HG03342 (cell line): ENCODE results near the gene EXOSC1.
"Not testable (repeated sequence)": the region's sequence is repeated elsewhere in the genome, so short reads cannot be mapped to it uniquely, and the experiment has no call there.

Source experiments
- ATAC-seq: cut with Tn5 transposase; IDR thresholded peaks from one replicate; pipeline ENCODE4 v1.9.1; 2021; ENCODE audit warnings: mild to moderate bottlenecking, moderate library complexity; ENCODE audit not compliant: unreplicated experiment

EXOSC1 gene

GRCh38 chr10:97445722-97446639, at the start of gene EXOSC1, which contains the start of gene ZDHHC16:
Gene EXOSC1, minus strand, starts transcription at chr10:97446006. Its CDS starts 21 bp downstream, at chr10:97445985.
Gene ZDHHC16, plus strand, starts transcription at chr10:97446175. Its CDS starts 5,501 bp downstream, at chr10:97451676.
- ATAC-seq, result peak; percentile 98

DNA sequence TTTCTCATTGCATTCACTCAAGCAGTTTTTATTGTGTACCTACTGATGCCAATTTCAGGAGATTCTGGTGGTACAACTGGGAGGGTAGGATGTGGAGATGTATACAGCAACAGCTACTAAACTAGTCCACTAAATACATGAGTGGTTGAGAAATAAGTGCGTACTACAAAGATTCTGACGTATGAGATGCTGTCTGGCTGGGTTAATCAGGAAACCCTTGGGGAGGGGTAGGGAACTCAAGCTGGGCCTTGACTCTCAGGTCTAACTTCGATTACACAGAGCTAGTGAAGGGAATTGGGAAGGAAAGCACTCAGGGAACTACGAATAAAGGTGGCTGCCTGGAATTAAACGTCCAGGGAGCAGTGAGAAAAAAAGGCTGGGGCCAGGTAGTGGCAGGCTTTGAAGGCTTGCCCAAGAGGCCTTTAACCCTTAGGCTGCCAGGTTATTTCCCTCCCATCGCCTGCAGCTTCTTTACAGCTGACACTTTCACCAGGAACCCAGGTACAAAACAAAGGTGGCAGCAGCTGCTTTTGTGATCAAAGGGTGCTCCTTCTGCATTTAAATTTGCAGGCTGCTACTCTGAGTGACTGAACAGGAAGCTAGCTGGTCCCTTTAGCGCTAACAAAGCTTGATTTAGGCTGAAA, 49.2 kb upstream of the EXOSC1 start:
- no peak for ATAC-seq

GRCh38 chr10:97494151-97494550, 48.3 kb upstream of the EXOSC1 start:
- ATAC-seq, result no peak

- no peak for ATAC-seq
Observed at GRCh38 chr10:97490592-97490991, 44.8 kb upstream of the EXOSC1 start.

DNA sequence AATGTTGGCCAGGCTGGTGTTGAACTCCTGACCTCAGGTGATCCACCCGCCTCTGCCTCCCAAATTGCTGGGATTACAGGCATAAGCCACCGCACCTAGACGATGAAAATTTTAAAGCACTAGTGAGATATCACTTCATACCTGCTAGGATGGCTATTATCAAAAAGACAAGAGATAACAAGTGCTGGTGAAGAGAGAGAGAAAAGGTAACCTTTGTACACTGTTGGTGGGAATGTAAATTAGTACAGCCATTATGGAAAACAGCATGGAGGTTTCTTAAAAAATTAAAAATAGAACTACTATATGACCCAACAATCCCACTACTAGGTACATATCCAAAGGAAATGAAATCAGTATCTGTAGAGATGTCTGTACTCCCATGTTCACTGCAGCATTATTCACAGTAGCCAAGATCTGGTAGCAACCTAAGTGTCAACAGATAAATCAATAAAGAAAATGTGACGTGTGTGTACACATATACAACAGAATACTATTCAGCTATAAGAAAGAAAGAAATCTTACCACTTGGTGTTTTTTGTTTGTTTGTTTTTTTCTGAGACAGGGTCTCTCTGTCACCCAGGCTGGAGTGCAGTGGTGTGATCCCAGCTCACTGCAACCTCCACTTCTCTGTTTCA, 40.0 kb upstream of the EXOSC1 start:
- ATAC-seq, result no peak

DNA sequence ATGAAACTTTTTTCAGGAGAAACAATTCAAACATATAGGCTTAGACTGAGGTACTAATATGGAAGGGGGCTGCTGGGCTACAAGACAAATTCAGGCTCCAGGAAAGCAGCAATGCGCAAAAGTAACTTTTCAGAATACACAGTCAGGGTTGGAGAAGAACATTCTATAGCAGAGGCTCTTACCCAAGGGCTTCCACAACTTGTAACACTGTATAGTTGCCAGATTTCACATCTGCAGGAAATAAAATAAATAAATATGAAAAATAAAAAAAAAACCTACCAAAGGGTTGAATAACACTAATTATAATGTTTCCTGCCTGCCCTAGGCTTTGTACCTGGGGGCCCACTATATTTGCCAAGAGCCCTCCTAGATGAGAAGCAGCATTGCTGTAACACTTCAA, 38.1 kb upstream of the EXOSC1 start:
- no peak for ATAC-seq

- ATAC-seq, result no peak
Observed at GRCh38 chr10:97483506-97483905, 37.7 kb upstream of the EXOSC1 start.

DNA sequence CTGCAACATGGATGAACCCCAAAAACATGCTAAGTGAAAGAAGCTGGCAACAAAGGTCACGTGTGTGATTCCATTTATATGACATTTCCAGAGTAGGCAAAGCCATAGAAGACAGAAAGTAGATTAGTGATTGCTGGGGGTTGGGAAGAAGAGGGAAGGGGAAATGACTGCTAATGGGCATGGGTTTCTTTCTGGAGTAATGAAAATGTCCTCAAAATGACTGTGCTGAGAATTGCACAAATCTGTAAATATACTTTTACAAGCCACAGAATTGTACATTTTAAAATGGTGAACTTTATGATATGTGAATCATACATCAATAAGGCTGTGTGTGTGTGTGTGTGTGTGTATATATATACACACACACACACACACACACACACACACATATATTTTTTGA, 36.6 kb upstream of the EXOSC1 start:
- ATAC-seq, result no peak

- no peak for ATAC-seq
Observed at GRCh38 chr10:97481071-97481470, 35.3 kb upstream of the EXOSC1 start.

DNA sequence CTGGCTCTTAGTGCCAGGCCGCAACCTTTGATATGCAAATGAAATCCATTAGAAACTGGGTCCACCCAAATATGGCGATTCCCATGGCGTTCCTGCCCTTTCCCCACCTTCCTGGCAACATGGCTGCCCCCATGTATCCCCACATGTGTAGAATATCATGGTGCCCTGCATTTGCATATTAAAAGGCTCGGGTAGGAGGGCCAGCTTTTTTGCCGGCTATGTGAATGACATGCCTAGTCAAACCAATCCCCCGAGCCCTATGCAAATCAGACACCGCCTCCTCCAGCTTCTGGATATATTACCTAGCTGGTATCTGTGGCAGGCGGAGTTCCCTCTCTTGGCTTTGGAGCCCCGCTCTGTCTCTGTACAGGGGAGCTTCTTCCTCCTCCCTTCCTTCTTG, 34.1 kb upstream of the EXOSC1 start:
- ATAC-seq, result no peak

DNA sequence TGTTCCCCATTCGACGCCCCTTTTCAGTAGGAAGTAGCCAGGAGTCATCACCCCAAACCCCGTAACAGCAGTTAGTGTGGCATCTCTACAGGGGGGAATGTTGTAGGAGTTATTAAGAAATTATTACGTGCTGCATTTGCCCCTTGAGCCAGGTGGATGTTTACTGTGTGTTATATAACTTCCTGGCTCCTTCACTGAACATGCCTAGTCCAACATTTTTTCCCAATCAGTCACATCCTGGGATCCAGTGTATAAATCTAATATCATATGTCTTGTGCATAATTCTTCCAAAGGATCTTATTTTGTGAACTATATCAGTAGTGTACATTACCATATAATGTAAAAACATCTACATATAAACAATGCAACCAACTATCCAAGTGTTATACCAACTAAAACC, 33.6 kb upstream of the EXOSC1 start:
- ATAC-seq, result not testable (repeated sequence)

DNA sequence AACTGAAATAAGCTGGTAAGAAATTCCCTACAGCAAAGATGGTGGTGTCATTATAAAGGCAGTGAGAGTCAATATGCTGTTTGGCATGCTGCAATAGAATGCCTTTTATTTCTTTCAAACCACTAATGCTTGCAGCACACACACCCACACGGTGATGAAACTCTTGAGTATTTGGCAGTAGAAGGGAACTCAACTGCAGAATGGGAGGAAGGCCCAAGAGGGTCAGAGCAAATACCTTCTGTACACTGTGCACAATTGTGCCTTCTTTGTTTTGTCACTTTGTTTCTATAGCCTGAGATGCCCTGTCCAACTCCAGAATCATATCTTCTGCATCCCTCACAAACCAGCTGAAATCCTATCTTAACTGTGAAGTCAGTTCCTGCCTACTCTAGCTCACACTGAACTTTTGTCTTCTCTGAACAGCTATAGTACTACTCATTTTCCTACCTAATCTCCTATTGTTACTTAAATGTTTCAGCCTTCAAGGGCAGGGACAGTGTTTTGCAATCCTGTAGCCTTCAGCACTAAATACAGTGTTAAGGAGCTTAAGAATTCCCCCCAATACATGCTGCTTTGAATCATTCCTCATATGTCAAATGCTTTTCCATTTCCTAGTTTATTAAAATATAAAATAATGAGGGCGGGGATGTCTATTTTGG, 30.3 kb upstream of the EXOSC1 start:
- ATAC-seq, result no peak

GRCh38 chr10:97474918-97475317, 29.1 kb upstream of the EXOSC1 start:
- no peak for ATAC-seq

DNA sequence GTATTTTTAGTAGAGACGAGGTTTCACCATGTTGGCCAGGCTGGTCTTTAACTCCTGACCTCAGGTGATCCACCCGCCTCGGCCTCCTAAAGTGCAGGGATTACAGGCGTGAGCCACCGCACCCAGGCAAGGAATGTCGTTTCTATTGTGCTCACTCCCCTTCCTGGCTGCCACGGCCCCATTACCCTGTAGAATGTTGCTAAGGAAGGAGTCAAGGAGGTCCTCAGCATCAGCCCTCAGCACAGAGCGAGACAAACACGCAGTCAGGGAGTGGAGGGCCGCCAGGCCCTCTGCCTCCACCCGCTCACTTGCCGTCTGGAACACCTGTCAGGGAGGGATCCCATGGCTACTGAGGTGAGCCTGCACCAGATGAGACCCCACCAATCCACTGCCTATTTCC, 23.0 kb upstream of the EXOSC1 start:
- not testable (repeated sequence) for ATAC-seq

DNA sequence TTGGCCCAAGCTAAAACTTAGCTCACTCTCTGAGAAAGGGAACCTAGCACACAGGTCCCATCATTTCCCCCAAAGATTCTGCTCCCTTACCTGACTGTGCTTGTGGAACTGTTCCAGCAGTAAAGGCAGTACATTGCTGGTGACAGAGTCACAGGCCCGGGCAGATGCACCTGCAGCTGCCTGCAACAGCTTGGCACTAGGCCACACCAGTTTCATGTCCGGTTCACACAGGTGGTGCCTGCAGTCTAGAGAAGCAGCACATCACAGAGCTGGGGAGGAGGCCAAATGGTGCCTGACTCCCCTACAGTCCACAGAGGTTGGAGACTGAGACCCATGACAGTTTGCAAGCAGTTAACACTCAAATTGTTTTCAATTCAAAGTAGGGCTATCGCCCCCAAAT, 22.4 kb upstream of the EXOSC1 start:
- no peak for ATAC-seq

GRCh38 chr10:97466755-97467154, 20.9 kb upstream of the EXOSC1 start:
- ATAC-seq, result no peak

DNA sequence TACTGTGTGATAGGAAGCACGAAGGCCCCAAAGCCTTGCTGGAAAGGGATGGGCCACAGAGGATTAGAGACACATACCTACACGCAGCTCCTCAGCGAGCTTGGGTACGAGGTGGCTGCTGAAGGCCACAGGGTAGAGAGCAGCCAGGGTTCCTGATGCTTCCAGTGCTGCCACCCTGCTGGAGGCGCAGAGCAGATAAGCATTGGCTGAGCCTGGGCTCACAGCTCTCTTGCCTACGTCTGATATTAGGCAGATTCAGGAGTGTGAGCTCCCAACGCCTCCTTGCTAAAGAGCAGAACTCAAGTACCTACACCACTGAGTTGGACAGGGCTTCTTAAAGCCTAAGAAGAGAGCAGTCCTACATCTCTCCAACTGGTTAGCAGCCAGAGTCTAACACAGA, 20.2 kb upstream of the EXOSC1 start:
- ATAC-seq, result no peak

DNA sequence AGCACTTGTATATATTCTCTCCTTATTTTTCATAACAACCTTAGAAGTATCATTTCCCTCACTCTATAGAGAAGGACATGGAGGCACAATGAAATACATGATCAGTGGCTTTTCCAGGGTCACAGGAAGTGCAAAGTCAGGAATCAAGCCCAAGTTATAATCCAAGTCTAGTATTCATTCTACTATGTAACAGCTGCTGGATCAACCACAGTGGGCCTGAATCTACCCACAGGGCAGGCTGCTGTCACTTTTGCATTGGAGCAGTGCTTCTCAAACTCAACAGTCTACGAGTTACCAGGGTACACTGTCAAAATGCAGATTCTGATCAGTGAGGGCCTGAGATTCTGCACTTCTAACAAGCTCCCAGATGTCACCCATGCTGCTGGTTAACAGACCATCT, 18.4 kb upstream of the EXOSC1 start:
- ATAC-seq, result no peak

- no peak for ATAC-seq
Observed at GRCh38 chr10:97463363-97464132, 17.7 kb upstream of the EXOSC1 start.

- ATAC-seq, result no peak
Observed at GRCh38 chr10:97462309-97462708, 16.5 kb upstream of the EXOSC1 start.
